HK-2 (cell line): ENCODE results near the gene ZNF710.
A peak's percentile ranks its signal among the peaks of the same experiment; 100 is the strongest.
"Not testable (repeated sequence)": the region's sequence is repeated elsewhere in the genome, so short reads cannot be mapped to it uniquely, and the experiment has no call there.

Experiments
- DNase-seq: peaks from one replicate; pipeline ENCODE4 v3.0.0-alpha.2; 2018; ENCODE audit not compliant: unreplicated experiment

ZNF710 gene

GRCh38 chr15:90001062-90001682 is at the start of gene ZNF710:
Gene ZNF710 (plus strand): TSS chr15:90001324. CDS start chr15:90067138, 65,814 bp downstream.
- peak; percentile 50 for DNase-seq

GRCh38 chr15:89954541-89954940 is 46.6 kb upstream of the ZNF710 start:
- no peak for DNase-seq

GRCh38 chr15:89955449-89955998 is 45.6 kb upstream of the ZNF710 start:
- not testable (repeated sequence) for DNase-seq

- DNase-seq: no peak
Measured at GRCh38 chr15:89958107-89958805, 42.9 kb upstream of the ZNF710 start.

GRCh38 chr15:89963301-89964231 is 37.6 kb upstream of the ZNF710 start:
- DNase-seq: no peak

- no peak for DNase-seq
Measured at GRCh38 chr15:89964232-89964954, 36.7 kb upstream of the ZNF710 start.

- DNase-seq: no peak
Measured at GRCh38 chr15:89967881-89968280, 33.2 kb upstream of the ZNF710 start.

- DNase-seq: peak; percentile 10
Measured at GRCh38 chr15:89971592-89971997, 29.5 kb upstream of the ZNF710 start.

GRCh38 chr15:89972085-89972484 is 29.0 kb upstream of the ZNF710 start:
- no peak for DNase-seq

GRCh38 chr15:89975482-89976245 is 25.5 kb upstream of the ZNF710 start:
- no peak for DNase-seq

- no peak for DNase-seq
Measured at GRCh38 chr15:89976246-89976600, 24.9 kb upstream of the ZNF710 start.

GRCh38 chr15:89977836-89978235 is 23.3 kb upstream of the ZNF710 start:
- not testable (repeated sequence) for DNase-seq

- DNase-seq: no peak
Measured at GRCh38 chr15:89978914-89979313, 22.2 kb upstream of the ZNF710 start.

- DNase-seq: no peak
Measured at GRCh38 chr15:89980896-89981295, 20.2 kb upstream of the ZNF710 start.

GRCh38 chr15:89982315-89983055 is 18.6 kb upstream of the ZNF710 start:
- no peak for DNase-seq

GRCh38 chr15:89984001-89984400 is 17.1 kb upstream of the ZNF710 start:
- DNase-seq: no peak

- no peak for DNase-seq
Measured at GRCh38 chr15:89984421-89985010, 16.6 kb upstream of the ZNF710 start.

GRCh38 chr15:89985111-89985510 is 16.0 kb upstream of the ZNF710 start:
- no peak for DNase-seq

- no peak for DNase-seq
Measured at GRCh38 chr15:89991312-89991711, 9.8 kb upstream of the ZNF710 start.

GRCh38 chr15:89993349-89993748 is 7.8 kb upstream of the ZNF710 start:
- DNase-seq: no peak
